Loucy (cell line): ENCODE results near the gene GAK.

Experiments
- H2AFZ ChIP-seq: fragments of 200-600 bp; sonication (generic); 2 replicates; pipeline ENCODE4 v1.6.0; 2016; ENCODE audit warnings: antibody characterized with exemption, mild to moderate bottlenecking, low read length, moderate library complexity
- H3F3A ChIP-seq: fragments of 200-600 bp; 2 replicates; pipeline ENCODE4 v1.6.0; 2016; ENCODE audit warnings: antibody characterized with exemption, low read depth, mild to moderate bottlenecking
- H3K27me3 ChIP-seq: fragments of 200-600 bp; sonication (generic); 2 replicates; pipeline ENCODE4 v1.6.1; 2014; ENCODE audit warnings: low read length, mild to moderate bottlenecking; ENCODE audit not compliant: insufficient read depth, poor library complexity, severe bottlenecking
- H3K36me3 ChIP-seq: fragments of 200-600 bp; sonication (generic); 2 replicates; pipeline ENCODE4 v1.6.1; 2016; ENCODE audit warnings: low read length; ENCODE audit not compliant: insufficient read depth
- H3K4me1 ChIP-seq: fragments of 200-600 bp; sonication (generic); 2 replicates; pipeline ENCODE4 v1.5.1; 2014; ENCODE audit warnings: low read length, mild to moderate bottlenecking; ENCODE audit not compliant: insufficient read depth, poor library complexity, severe bottlenecking
- H3K4me2 ChIP-seq: fragments of 200-600 bp; sonication (generic); 2 replicates; pipeline ENCODE4 v1.6.0; 2014; ENCODE audit warnings: antibody characterized with exemption, low read length, low read depth, mild to moderate bottlenecking; ENCODE audit not compliant: poor library complexity, severe bottlenecking
- H3K4me3 ChIP-seq: fragments of 200-600 bp; sonication (generic); 2 replicates; pipeline ENCODE4 v1.5.1; 2014; ENCODE audit warnings: low read length, mild to moderate bottlenecking, mixed read lengths; ENCODE audit not compliant: poor library complexity, severe bottlenecking
- H3K79me2 ChIP-seq: fragments of 200-600 bp; sonication (generic); 2 replicates; pipeline ENCODE4 v1.6.1; 2014; ENCODE audit warnings: low read length; ENCODE audit not compliant: insufficient read depth
- H3K9ac ChIP-seq: fragments of 200-600 bp; sonication (generic); 2 replicates; pipeline ENCODE4 v1.6.0; 2014; ENCODE audit warnings: mild to moderate bottlenecking, low read depth, low read length, moderate library complexity; ENCODE audit not compliant: poor library complexity, severe bottlenecking
- H3K9me2 ChIP-seq: fragments of 200-600 bp; sonication (generic); replicated peaks from 2 replicates; pipeline ENCODE4 v1.6.1; 2016; ENCODE audit warnings: low read depth, low read length, mixed read lengths
- H3K9me3 ChIP-seq: fragments of 200-600 bp; sonication (generic); 2 replicates; pipeline ENCODE4 v1.6.1; 2014; ENCODE audit warnings: mild to moderate bottlenecking, antibody characterized with exemption, low read length, low read depth; ENCODE audit not compliant: insufficient read depth
- H4K20me1 ChIP-seq: fragments of 200-600 bp; sonication (generic); 2 replicates; pipeline ENCODE4 v1.6.0; 2014; ENCODE audit warnings: antibody characterized with exemption, low read length, mild to moderate bottlenecking; ENCODE audit not compliant: insufficient read depth, poor library complexity, severe bottlenecking
- EZH2phosphoT487 ChIP-seq: fragments of 200-600 bp; IDR thresholded peaks from 2 replicates; pipeline ENCODE4 v1.6.1; 2018; ENCODE audit warnings: antibody characterized with exemption, mild to moderate bottlenecking, moderate library complexity, borderline replicate concordance
- TF ChIP-seq, protein P1 (sequence below): fragments of 200-600 bp; sonication (generic); conservative IDR thresholded peaks from 2 replicates; pipeline ENCODE4 v1.5.1; 2014; ENCODE audit warnings: mild to moderate bottlenecking, antibody characterized with exemption, low read length

The GAK gene

DNA sequence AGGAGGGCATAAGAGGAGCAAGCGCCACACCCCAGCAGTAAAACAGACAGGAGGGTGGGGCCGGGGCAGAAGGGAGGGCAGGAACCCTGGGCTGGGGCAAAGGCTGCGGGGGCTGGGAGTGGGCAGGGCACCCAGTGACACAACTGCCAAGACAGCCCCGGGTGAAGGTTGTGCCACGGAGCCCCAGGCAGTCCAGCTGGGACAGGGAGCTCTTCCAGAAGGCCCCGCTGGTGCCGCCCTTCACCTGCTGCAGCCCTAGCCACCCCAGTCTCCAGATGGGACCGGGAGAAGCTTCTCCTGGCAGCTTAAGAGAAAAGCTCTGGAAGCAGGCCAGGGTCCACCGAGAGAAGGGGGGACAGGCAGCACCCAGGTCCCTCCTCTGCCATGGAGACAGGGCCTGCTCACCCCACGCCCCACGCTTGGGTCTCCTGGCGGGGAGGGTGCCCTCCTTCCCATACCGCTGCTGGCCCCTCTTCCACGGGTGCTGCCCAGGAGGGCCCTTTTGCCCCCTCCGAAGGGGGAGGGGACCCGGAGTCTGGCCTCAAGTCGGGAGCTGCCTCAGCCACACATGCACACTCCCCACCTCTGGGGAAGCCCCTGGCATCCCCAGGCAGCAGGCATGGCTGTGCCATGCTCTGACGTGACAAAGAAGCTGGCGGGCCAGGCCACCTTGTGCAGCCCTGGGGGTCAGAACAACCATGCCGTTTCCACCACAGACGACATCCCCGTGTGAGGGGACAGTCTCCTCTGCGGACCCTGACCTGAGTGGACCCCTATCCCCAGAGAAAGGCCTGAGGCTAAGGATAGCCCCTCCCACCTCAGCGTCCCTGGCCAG lies 39.8 kb upstream of the GAK start:
- H3K79me2 ChIP-seq: peaks cover 11% of the 10 kb centered on the region; the same call in 1 of the 2 replicates
- no peak for TF ChIP-seq EZH2phosphoT487
- TF ChIP-seq, protein P1, sequence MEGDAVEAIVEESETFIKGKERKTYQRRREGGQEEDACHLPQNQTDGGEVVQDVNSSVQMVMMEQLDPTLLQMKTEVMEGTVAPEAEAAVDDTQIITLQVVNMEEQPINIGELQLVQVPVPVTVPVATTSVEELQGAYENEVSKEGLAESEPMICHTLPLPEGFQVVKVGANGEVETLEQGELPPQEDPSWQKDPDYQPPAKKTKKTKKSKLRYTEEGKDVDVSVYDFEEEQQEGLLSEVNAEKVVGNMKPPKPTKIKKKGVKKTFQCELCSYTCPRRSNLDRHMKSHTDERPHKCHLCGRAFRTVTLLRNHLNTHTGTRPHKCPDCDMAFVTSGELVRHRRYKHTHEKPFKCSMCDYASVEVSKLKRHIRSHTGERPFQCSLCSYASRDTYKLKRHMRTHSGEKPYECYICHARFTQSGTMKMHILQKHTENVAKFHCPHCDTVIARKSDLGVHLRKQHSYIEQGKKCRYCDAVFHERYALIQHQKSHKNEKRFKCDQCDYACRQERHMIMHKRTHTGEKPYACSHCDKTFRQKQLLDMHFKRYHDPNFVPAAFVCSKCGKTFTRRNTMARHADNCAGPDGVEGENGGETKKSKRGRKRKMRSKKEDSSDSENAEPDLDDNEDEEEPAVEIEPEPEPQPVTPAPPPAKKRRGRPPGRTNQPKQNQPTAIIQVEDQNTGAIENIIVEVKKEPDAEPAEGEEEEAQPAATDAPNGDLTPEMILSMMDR: no peak
- H3K36me3 ChIP-seq: no peaks in the 10 kb centered on the region
- H3K9ac ChIP-seq: peak overlapping the region; percentile 68
- H3K4me2 ChIP-seq: peak overlapping the region; percentile 87
- H3K9me2 ChIP-seq: no peaks in the 10 kb centered on the region
- H3K4me3 ChIP-seq: peak overlapping the region; percentile 82
- H3K9me3 ChIP-seq: no peaks in the 10 kb centered on the region
- H4K20me1 ChIP-seq: no peaks in the 10 kb centered on the region
- no peaks in the 10 kb centered on the region for H3F3A ChIP-seq
- peaks cover 29% of the 10 kb centered on the region for H3K4me1 ChIP-seq
- H3K27me3 ChIP-seq: no peaks in the 10 kb centered on the region
- no peak overlapping the region for H2AFZ ChIP-seq

DNA sequence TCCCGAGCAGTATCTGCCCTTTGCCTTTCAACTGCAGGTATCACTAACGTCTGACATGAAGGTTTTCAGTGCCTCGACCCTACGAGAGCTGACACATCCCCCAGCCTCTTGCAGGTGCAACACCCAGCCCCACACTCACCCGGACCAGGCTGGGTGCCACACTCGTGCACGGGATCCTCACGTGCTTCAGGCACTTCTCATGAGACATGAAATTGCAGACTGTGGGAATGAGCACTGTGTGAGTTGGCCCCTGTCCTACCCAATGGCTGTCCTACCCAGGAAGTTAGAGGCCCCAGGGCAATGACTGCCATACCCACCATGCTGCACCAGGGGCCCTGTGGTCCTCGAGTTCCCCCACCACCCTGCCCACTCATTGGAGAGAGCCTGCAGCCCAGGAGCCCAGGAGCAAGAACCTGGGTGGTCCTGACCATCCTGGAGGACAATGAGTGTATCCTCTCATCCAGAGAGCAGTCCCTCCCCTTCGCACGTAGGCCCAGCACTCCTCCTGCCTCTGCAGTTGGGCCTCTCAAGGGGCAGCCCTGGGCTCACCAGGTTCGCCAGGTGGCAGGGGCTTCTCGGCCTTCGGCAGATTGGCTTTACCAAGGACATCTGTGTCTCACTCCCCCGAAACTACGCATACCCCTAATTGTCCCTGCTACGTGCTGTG lies 38.9 kb upstream of the GAK start:
- no peak overlapping the region for H3K9ac ChIP-seq
- H3K27me3 ChIP-seq: no peaks in the 10 kb centered on the region
- no peaks in the 10 kb centered on the region for H4K20me1 ChIP-seq
- H3K4me3 ChIP-seq: peak overlapping the region; percentile 7
- H2AFZ ChIP-seq: no peak overlapping the region
- no peaks in the 10 kb centered on the region for H3K36me3 ChIP-seq
- peaks cover 11% of the 10 kb centered on the region; the same call in 1 of the 2 replicates for H3K79me2 ChIP-seq
- TF ChIP-seq, protein P1: no peak
- no peak for TF ChIP-seq EZH2phosphoT487
- H3K9me2 ChIP-seq: no peaks in the 10 kb centered on the region
- H3K9me3 ChIP-seq: no peaks in the 10 kb centered on the region
- H3K4me2 ChIP-seq: peak overlapping the region; percentile 28
- peaks cover 25% of the 10 kb centered on the region for H3K4me1 ChIP-seq
- no peaks in the 10 kb centered on the region for H3F3A ChIP-seq

DNA sequence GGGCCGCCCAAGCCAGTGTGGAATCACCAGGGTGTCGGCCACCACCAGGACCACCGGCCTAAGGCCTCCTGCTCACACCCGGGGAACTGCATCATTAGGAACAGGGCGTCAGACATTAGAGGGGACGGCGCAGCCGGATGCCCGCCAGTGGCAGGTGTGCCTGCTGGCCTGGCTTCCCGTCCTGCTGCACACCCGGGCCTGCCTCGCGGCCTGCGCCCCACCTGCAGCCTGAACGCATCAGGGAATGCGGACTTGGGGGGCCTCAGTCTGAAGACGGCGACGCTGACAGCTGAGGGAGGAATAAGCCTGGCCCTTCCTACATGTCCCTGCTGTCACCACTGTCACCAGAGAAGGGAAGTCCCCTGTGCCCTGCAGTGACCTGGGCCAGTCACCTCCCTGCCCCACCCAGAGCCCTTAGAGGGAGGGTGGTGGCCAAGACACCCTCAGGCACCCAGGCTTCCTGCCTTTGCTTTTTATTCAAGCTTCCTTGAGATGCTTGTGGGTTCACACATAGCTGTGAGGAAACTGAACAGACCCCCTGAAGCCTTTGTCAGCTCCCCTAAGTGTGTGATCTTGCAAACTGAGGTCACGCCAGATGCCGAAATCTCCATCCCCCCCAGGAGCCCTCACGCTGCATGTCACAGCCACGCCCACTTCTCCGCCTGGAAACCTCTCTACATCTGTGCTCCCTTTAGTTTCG lies 38.1 kb upstream of the GAK start:
- H3K4me3 ChIP-seq: no peak overlapping the region
- H3F3A ChIP-seq: no peaks in the 10 kb centered on the region
- H3K36me3 ChIP-seq: no peaks in the 10 kb centered on the region
- peak overlapping the region; percentile 28 for H3K4me2 ChIP-seq
- H3K79me2 ChIP-seq: peaks cover 11% of the 10 kb centered on the region; the same call in 1 of the 2 replicates
- H4K20me1 ChIP-seq: no peaks in the 10 kb centered on the region
- peaks cover 25% of the 10 kb centered on the region for H3K4me1 ChIP-seq
- no peak overlapping the region for H2AFZ ChIP-seq
- H3K27me3 ChIP-seq: no peaks in the 10 kb centered on the region
- no peak overlapping the region for H3K9ac ChIP-seq
- H3K9me2 ChIP-seq: no peaks in the 10 kb centered on the region
- no peak for TF ChIP-seq EZH2phosphoT487
- TF ChIP-seq, protein P1: no peak
- H3K9me3 ChIP-seq: no peaks in the 10 kb centered on the region
